IPS DF 19.7 (cell line): ENCODE measurements around the gene MRTFB.

Experiments
- DNase-seq: peaks from one replicate; pipeline ENCODE4 v3.0.0-alpha.2; 2013; ENCODE audit warnings: low read depth, low spot score

MRTFB gene

DNA sequence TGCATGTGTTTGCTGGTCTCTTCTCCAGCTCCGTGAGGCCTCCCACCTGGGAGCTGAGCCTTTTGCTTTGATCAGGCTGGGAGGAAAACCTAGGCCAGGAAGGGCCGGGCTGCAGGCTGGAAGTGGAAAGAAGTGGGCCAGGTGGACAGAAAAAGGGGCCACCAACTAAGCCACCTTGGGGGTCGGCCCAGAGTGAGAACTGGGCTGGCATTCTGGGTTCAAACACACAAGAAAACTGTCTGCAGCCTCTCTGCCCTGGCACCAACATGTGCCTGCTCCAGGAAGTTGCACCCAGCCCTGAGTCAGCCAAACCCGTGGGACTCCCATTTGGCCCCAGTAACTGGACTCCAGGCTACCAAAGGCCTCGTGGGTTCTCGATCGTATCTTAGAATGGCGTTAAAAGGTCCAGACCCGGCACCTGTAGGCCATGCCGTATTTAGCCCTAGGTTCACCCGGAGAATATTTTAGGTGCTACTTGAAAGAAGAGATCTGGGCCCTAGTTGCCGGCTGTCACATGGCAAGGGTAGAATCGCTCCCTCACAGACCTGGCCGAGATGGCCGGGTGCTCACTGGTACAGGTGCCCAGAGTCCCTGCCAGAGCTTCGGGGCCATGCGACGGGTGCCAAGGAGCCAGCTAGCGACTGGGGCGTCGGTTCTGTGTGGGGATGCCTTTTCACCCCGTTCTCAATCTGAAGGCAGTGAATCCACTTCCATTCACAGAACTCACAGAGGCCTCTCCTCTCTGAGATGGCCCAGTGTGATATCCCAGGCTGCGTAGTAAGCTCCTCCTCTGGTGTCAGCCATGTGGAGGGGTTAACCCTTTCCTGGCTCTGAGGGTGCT, 236.6 kb downstream of the MRTFB start:
- no peak for DNase-seq

DNA sequence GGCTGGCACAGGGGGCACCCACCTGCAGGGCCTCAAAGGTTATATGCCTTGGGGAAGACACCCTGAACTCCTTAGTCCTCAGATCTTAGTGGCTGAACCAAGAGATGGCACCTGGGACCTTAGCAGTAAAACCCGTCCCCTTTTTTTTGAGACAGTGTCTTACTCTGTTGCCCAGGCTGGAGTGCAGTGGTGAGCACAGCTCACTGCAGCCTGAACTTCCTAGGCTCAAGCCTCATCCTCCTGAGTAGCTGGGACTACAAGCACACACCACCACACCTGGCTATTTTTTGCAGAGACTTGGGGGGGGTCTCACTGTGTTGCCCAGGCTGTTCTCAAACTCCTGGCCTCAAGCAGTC, 237.2 kb downstream of the MRTFB start:
- no peak for DNase-seq

DNA sequence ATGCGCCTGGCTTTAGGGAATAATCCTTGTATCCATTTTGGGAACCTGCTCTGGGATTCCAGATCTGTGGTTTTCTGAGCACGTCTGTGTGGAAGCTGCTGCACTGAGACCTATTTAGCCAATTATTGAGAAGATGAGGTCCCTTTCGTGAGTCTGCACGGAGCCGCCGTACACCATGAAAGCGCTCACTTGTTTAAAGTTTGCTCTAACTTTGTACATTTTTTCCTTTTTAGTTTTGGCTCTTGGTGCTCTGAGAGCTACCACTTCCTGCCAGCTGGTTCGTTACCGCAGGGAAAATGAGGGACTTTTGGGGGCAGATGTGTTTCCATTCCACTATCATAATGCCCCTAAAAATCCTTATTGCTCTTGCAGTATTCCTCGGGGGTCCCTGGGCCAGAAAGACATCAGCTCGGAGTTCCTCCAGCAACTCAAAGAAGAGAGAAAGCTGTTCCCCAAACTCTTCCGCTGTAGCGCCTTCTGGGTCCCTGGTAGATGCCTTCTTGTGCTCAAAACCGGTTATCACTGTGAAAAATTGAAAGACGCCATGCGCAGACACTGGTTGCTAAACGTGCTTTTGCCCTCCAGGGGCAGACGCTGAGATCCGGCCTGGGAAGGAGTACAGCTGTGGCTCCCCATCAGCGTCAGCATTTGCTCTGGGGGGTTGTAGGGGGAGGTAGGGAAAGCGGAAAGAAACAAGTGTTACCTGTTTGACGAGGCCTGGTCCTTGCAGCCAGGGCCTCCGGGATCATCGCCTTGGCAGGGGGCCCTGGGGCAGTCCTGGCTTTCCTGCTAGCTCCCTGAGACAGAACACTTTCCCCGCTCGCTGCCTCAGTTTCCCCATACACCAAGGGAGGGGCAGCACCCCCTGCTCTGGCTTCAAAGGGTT, 238.1 kb downstream of the MRTFB start:
- no peak for DNase-seq

DNA sequence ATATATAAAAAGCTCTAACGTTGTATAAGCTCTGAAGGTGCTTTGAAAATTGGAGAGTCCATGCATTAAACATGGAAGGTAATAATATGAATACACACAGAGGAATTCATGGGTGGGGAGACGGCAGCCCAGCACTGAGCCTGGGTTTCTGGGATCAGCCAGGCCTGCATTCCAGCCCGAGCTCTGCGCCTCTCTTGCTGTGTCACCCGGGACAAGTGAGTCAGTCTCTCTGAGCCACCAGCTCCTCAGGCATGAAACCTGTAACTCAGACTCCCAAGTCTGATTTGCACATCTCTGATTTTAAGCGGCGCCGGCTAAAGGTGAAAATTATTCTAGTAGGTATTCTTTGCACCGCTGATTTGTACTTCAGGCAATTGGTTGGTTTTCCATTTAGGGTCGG, 238.8 kb downstream of the MRTFB start:
- DNase-seq = no peak

DNA sequence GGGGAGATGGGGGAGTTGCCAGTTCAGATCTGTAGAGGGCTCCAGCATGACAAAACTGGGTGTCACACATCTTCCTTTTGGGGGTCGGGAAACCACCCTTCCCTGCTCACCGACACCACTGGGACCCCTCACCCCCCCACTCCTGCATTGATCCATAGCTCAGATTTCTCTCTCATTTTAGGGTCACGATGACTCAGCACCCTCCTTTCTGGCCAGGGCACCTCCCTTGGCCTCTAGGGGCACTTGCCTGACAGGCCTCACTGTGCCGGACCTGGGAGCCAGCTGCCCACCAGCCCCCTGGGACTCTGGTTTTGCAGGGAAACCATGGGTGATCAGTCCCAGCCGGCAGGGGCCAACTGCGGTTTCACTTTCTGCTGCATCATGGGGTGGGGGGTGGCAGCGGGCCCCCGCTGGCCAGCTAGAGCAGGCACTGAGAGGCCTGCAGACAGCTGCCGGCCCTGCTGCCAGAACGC, 239.4 kb downstream of the MRTFB start:
- DNase-seq = no peak

DNA sequence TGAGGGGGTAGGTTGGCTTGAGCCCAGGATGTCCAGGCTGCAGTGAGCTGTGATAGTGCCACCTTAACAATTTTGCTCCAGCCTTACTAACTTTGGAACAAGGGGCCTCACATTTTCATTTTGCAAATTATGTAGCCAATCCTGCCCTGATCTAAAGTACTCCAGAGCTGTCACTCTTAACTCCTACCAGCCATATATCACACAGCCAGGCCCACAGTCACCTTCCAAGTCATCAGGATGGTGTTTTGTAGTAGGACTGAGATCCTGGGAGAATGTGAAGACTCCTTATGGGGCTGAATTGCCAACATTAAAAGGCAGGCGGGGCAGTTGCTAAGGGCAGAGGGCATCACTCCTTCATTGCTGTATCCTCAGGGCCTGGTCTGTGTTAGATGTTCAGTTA, 243.0 kb downstream of the MRTFB start:
- DNase-seq = no peak

DNA sequence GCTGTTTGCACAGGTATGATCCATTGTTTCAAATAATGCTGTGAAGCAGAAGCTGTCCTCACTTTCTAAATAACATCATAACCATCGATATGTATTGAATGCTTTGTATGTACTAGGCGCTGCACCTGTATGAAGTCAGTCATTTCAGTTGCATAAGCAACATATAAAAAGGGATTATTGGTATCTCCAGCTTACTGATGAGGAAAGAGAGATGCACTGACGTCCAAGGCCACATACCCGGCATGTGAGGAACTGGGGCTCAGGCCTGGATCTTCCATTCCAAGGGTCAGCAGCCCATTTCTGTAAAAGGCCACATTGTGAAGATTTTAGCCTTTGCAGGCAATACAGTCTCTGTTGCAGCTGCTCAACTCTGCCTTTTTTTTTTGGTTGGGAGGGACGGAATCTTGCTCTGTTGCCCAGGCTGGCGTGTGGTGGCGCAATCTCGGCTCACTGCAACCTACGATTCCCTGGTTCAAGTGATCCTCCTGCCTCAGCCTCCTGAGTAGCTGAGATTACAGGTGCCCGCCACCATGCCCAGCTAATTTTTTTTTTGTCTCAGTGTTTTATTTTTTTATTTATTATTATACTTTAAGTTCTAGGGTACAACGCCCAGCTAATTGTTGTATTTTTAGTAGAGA, 244.7 kb downstream of the MRTFB start:
- DNase-seq = no peak
